ENCODE measurements around the gene RPN2. TPM values are rescaled to one million over a fixed set of nuclear protein-coding genes. Genes with fewer than 3 reads are reported as not detected.

RPN2 gene
- total and polyA plus RNA-seq, 2 of the 13 experiments (the other 11 are each of a cell fraction or from before 2014, with no cell fraction given) = 587 to 1,818 TPM

DNA sequence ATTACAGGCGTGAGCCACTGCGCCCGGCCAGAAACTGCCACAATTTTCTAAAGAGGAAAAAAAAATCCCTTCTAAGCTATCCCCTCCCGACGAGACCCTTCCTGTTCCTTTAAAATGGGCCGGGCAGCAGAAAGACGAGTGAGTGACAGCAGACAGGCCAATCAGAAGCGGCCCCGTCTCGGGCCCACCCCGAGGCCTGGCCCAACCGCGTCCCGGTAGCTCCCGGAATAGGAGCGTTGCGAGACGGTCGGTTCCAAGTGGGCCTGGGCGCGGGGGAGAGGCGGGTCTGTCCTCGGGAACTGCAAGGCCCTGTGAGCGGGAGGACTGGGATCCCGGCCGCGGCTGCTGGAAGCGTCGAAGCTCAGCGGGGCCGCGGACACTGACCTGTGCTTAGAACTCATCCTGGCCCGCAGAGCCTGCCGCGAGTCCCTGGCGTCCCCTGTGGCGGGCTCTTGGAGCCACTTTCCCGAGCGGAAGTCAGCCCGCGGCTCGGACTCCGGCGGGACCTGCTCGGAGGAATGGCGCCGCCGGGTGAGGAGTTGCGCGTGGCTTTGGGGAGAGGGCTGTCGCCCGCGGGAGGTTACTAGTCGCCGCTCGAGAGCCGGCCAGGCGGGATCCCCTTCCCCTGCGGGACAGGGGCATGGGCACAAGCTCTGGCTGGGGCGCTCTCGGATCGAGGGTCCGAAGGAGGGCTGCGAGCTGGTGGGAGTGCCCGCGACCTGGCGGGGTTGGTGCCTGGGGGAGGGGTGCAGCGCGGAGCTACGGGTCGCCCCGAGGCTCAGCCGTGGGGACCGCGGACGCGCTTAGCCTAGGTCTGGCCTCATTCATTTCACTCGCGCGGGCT lies at the start of gene RPN2, which contains the start of gene MROH8 (continued):
- TF ChIP-seq ZNF318 (CRISPR knock-in tag; IDR thresholded peaks at IDR 0.05) (no peak; the same call in 1 of the 2 replicates), MBD4 (IDR thresholded peaks at IDR 0.05; ENCODE audit: borderline replicate concordance, low read length) (no peak), FOXK1 (CRISPR knock-in tag; IDR thresholded peaks at IDR 0.05; ENCODE audit: borderline replicate concordance, low read depth) (peak; percentile 89), RCOR2 (CRISPR knock-in tag; IDR thresholded peaks at IDR 0.05) (peak; percentile 9; the same call in 1 of the 2 replicates), SIX4 (CRISPR knock-in tag; IDR thresholded peaks at IDR 0.05) (peak; percentile 49; the same call in 1 of the 2 replicates), RBFOX2 (IDR thresholded peaks at IDR 0.05; ENCODE audit: low read depth, low read length) (peak; percentile 99), ZSCAN12 (CRISPR knock-in tag; IDR thresholded peaks at IDR 0.05) (peak; percentile 97), NONO (IDR thresholded peaks at IDR 0.05) (peak; percentile 79; the same call in 1 of the 2 replicates), NONO (CRISPR knock-in tag; conservative IDR thresholded peaks at IDR 0.05) (peak; percentile 88), NPAS2 (CRISPR knock-in tag; IDR thresholded peaks at IDR 0.05; ENCODE audit: borderline replicate concordance) (no peak; the same call in 1 of the 2 replicates), ZNF563 (CRISPR knock-in tag; IDR thresholded peaks at IDR 0.05) (peak; percentile 66; the same call in 1 of the 2 replicates), ZNF674 (CRISPR knock-in tag; IDR thresholded peaks at IDR 0.05; ENCODE audit: low read depth) (peak; percentile 66; the same call in 1 of the 2 replicates), MEF2D (CRISPR knock-in tag; IDR thresholded peaks at IDR 0.05) (peak; percentile 52), ZNF44 (CRISPR knock-in tag; IDR thresholded peaks at IDR 0.05) (peak; percentile 86; the same call in 1 of the 2 replicates), ATF7-NPFF (CRISPR knock-in tag; IDR thresholded peaks at IDR 0.05; ENCODE audit: low read depth) (peak; percentile 91), IRF2 (CRISPR knock-in tag; IDR thresholded peaks at IDR 0.05) (no peak), PAXIP1 (CRISPR knock-in tag; conservative IDR thresholded peaks at IDR 0.05) (peak; percentile 39), PHF8 (CRISPR knock-in tag; IDR thresholded peaks at IDR 0.05) (peak; percentile 97)

All from HepG2 (cell line).